H9 (cell line): Measurements from ENCODE around the gene SNHG17. TPM values are rescaled to one million over a fixed set of nuclear protein-coding genes. Genes with fewer than 3 reads are reported as not detected.

ENCODE experiments used
- DNase-seq: peaks from one replicate; pipeline ENCODE4 v3.0.0-alpha.2; 2017
- H2AFZ ChIP-seq: one replicate; pipeline ENCODE4 v1.6.1; 2013; ENCODE audit warnings: mild to moderate bottlenecking, low read length, control low read depth, moderate library complexity
- H2AK5ac ChIP-seq: 2 replicates; pipeline ENCODE4 v1.6.1; 2013; ENCODE audit warnings: low read length, control low read depth, mixed read lengths; ENCODE audit not compliant: insufficient read length
- H2BK120ac ChIP-seq: one replicate; pipeline ENCODE4 v1.6.1; 2013; ENCODE audit warnings: low read depth, mild to moderate bottlenecking, low read length, control low read depth, inconsistent platforms; ENCODE audit not compliant: poor library complexity, severe bottlenecking
- H2BK12ac ChIP-seq: 2 replicates; pipeline ENCODE4 v1.6.1; 2013; ENCODE audit warnings: low read length, control low read depth, mixed read lengths, low read depth; ENCODE audit not compliant: insufficient read length
- H2BK15ac ChIP-seq: 2 replicates; pipeline ENCODE4 v1.6.1; 2013; ENCODE audit warnings: low read depth, low read length, control low read depth
- H2BK20ac ChIP-seq: one replicate; pipeline ENCODE4 v1.6.1; 2013; ENCODE audit warnings: low read depth, mild to moderate bottlenecking, low read length, control low read depth, inconsistent platforms; ENCODE audit not compliant: poor library complexity, severe bottlenecking
- H2BK5ac ChIP-seq: 2 replicates; pipeline ENCODE4 v1.6.1; 2013; ENCODE audit warnings: low read length, control low read depth, mixed read lengths; ENCODE audit not compliant: insufficient read length
- H3K14ac ChIP-seq: 2 replicates; pipeline ENCODE4 v1.6.1; 2013; ENCODE audit warnings: low read length, control low read depth; ENCODE audit not compliant: insufficient read depth
- H3K18ac ChIP-seq: 2 replicates; pipeline ENCODE4 v1.6.1; 2013; ENCODE audit warnings: low read depth, mild to moderate bottlenecking, mixed read lengths, low read length, control low read depth; ENCODE audit not compliant: insufficient read length
- H3K23ac ChIP-seq: 2 replicates; pipeline ENCODE4 v1.6.1; 2013; ENCODE audit warnings: low read length, control low read depth, mixed read lengths, low read depth; ENCODE audit not compliant: insufficient read length
- H3K23me2 ChIP-seq: 2 replicates; pipeline ENCODE4 v1.6.1; 2013; ENCODE audit warnings: low read depth, mild to moderate bottlenecking, mixed read lengths, low read length, control low read depth; ENCODE audit not compliant: insufficient read length, poor library complexity, severe bottlenecking
- H3K27ac ChIP-seq: 2 replicates; pipeline ENCODE4 v1.5.1; 2013; ENCODE audit warnings: low read length, control low read depth, mixed read lengths, low read depth; ENCODE audit not compliant: insufficient read length
- H3K27me3 ChIP-seq: 2 replicates; pipeline ENCODE4 v1.6.1; 2013; ENCODE audit warnings: low read length, control low read depth, inconsistent platforms; ENCODE audit not compliant: insufficient read depth
- H3K4ac ChIP-seq: 2 replicates; pipeline ENCODE4 v1.6.1; 2013; ENCODE audit warnings: low read depth, mild to moderate bottlenecking, control low read depth, inconsistent platforms, low read length, moderate library complexity
- H3K4me1 ChIP-seq: 2 replicates; pipeline ENCODE4 v1.6.1; 2013; ENCODE audit warnings: low read length, control low read depth, inconsistent platforms; ENCODE audit not compliant: insufficient read depth
- H3K4me2 ChIP-seq: 2 replicates; pipeline ENCODE4 v1.6.1; 2013; ENCODE audit warnings: low read length, control low read depth, mixed read lengths; ENCODE audit not compliant: insufficient read length, insufficient read depth
- H3K56ac ChIP-seq: 2 replicates; pipeline ENCODE4 v1.6.1; 2013; ENCODE audit warnings: low read depth, mild to moderate bottlenecking, mixed read lengths, low read length, control low read depth; ENCODE audit not compliant: insufficient read length
- H3K79me1 ChIP-seq: 2 replicates; pipeline ENCODE4 v1.6.1; 2013; ENCODE audit warnings: low read depth, mild to moderate bottlenecking, moderate library complexity, low read length, control low read depth, inconsistent platforms; ENCODE audit not compliant: insufficient read depth, poor library complexity, severe bottlenecking
- H3K79me2 ChIP-seq: 2 replicates; pipeline ENCODE4 v1.6.1; 2013; ENCODE audit warnings: low read length, control low read depth, inconsistent platforms; ENCODE audit not compliant: insufficient read depth
- H3K9ac ChIP-seq: 2 replicates; pipeline ENCODE4 v1.6.1; 2013; ENCODE audit warnings: low read length, control low read depth, mixed read lengths; ENCODE audit not compliant: insufficient read length; ENCODE audit errors: extremely low read depth
- H3K9me3 ChIP-seq: one replicate; pipeline ENCODE4 v1.6.1; 2013; ENCODE audit warnings: low read depth, low read length, inconsistent platforms; ENCODE audit not compliant: control insufficient read depth
- H3T11ph ChIP-seq: one replicate; pipeline ENCODE4 v1.6.1; 2013; ENCODE audit warnings: mild to moderate bottlenecking, low read length, control low read depth, inconsistent platforms
- H4K20me1 ChIP-seq: one replicate; pipeline ENCODE4 v1.6.1; 2013; ENCODE audit not compliant: control insufficient read depth, insufficient read length, insufficient read depth
- H4K5ac ChIP-seq: 2 replicates; pipeline ENCODE4 v1.6.1; 2013; ENCODE audit warnings: low read depth, mild to moderate bottlenecking, mixed read lengths, low read length, control low read depth; ENCODE audit not compliant: insufficient read length
- H4K8ac ChIP-seq: replicated peaks from 2 replicates; pipeline ENCODE4 v1.6.1; 2013; ENCODE audit warnings: low read length, control low read depth, mixed read lengths, low read depth; ENCODE audit not compliant: insufficient read length
- H4K91ac ChIP-seq: 2 replicates; pipeline ENCODE4 v1.6.1; 2013; ENCODE audit warnings: low read depth, mild to moderate bottlenecking, moderate library complexity, mixed read lengths, low read length, control low read depth; ENCODE audit not compliant: insufficient read length
- H3K27ac Mint-ChIP-seq, 3 experiments: 2 replicates in 2 of 3; 3 replicates in 1 of 3; pipeline ENCODE4 v1.8.0; 2020 to 2021; ENCODE audit warnings: mixed read lengths in 3 of 3, mild to moderate bottlenecking in 1 of 3, moderate library complexity in 1 of 3
- H3K27me3 Mint-ChIP-seq: 2 replicates; pipeline ENCODE4 v1.8.0; 2021; ENCODE audit warnings: low read depth, mild to moderate bottlenecking, moderate library complexity, mixed read lengths
- H3K36me3 Mint-ChIP-seq, 3 experiments: 2 replicates in 2 of 3; 3 replicates in 1 of 3; pipeline ENCODE4 v1.8.0; 2020 to 2021; ENCODE audit warnings: low read depth in 3 of 3, mixed read lengths in 3 of 3; ENCODE audit not compliant: insufficient read depth in 1 of 3
- H3K4me1 Mint-ChIP-seq, 2 experiments: 2 replicates each; pipeline ENCODE4 v1.8.0; 2020; ENCODE audit warnings: mixed read lengths in 2 of 2
- H3K4me3 Mint-ChIP-seq, 2 experiments: 2 replicates in 1 of 2; 3 replicates in 1 of 2; pipeline ENCODE4 v1.8.0; 2020 to 2021; ENCODE audit warnings: mild to moderate bottlenecking in 2 of 2, mixed read lengths in 2 of 2, moderate library complexity in 1 of 2
- H3K9me3 Mint-ChIP-seq, 2 experiments: 2 replicates in 1 of 2; 3 replicates in 1 of 2; pipeline ENCODE4 v1.8.0; 2020; ENCODE audit warnings: mild to moderate bottlenecking in 2 of 2, mixed read lengths in 2 of 2, moderate library complexity in 1 of 2
- CTCF ChIP-seq: fragments of 200-600 bp; sonication (generic); conservative IDR thresholded peaks from 3 replicates; pipeline ENCODE4 v1.8.0; 2021; ENCODE audit warnings: antibody characterized with exemption, mild to moderate bottlenecking
- WGBS: extraction: QIAGEN DNeasy Blood & Tissue Kit; methylation state at CpG from one replicate; pipeline ENCODE4 v1.1.7; 2013; ENCODE audit warnings: missing lambda C conversion rate, low lambda C conversion rate, mixed read lengths; ENCODE audit not compliant: insufficient read length; ENCODE audit errors: extremely low coverage; 5-methylcytosine and 5-hydroxymethylcytosine counted together
- total RNA-seq: library from RNA; stranded (reverse); gene quantifications from 2 replicates; pipeline ENCODE4 v1.2.1, GENCODE V29; 2021

The SNHG17 gene
- total RNA-seq, 1 experiment from 2014 or later: 70.1 TPM

GRCh38 chr20:38434301-38434741 lies 807 bp downstream of the SNHG17 start:
- no peak overlapping the region for H2BK12ac ChIP-seq
- peaks cover 2% of the 10 kb centered on the region; the same call in 1 of the 2 replicates for H3K4me1 ChIP-seq
- H3K27me3 ChIP-seq: no peaks in the 10 kb centered on the region
- H3T11ph ChIP-seq: no peak overlapping the region
- no peak overlapping the region for H2BK15ac ChIP-seq
- peak overlapping the region; percentile 78 for H4K91ac ChIP-seq
- H3K9ac ChIP-seq: peak overlapping the region; percentile 93
- peaks cover 0 to 1% of the 10 kb centered on the region in 2 experiments; a peak in 1 of 5 replicates for H3K9me3 Mint-ChIP-seq
- H3K4me3 Mint-ChIP-seq: peak overlapping the region; percentile 96 to 98
- no peak overlapping the region for H2AK5ac ChIP-seq
- H3K4ac ChIP-seq: peak overlapping the region; percentile 59; the same call in 1 of the 2 replicates
- H4K8ac ChIP-seq: no peak overlapping the region
- H2BK120ac ChIP-seq: peak overlapping the region; percentile 8
- H3K9me3 ChIP-seq: no peaks in the 10 kb centered on the region
- H3K23me2 ChIP-seq: peaks cover 9% of the 10 kb centered on the region
- no peak for DNase-seq
- H4K5ac ChIP-seq: no peak overlapping the region
- H3K79me2 ChIP-seq: peaks cover 46% of the 10 kb centered on the region; the same call in 1 of the 2 replicates
- peaks cover 26 to 28% of the 10 kb centered on the region in 2 experiments for H3K4me1 Mint-ChIP-seq
- peaks cover 49 to 53% (median 51%) of the 10 kb centered on the region in 3 experiments for H3K36me3 Mint-ChIP-seq
- WGBS: no CpG with 5 or more reads among the region's 16 CpGs
- H3K27ac Mint-ChIP-seq: peak overlapping the region; percentile 84 to 99 (median 99); a peak in 6 of 7 replicates
- H2BK5ac ChIP-seq: no peak overlapping the region
- H3K14ac ChIP-seq: peak overlapping the region; percentile 92; the same call in 1 of the 2 replicates
- H3K18ac ChIP-seq: peak overlapping the region; percentile 82
- TF ChIP-seq CTCF: no peak
- H3K27me3 Mint-ChIP-seq: peaks cover 8% of the 10 kb centered on the region
- peak overlapping the region; percentile 73 for H3K4me2 ChIP-seq
- no peak overlapping the region for H2BK20ac ChIP-seq
- no peak overlapping the region for H3K56ac ChIP-seq
- H4K20me1 ChIP-seq: peaks cover 5% of the 10 kb centered on the region
- H2AFZ ChIP-seq: no peak overlapping the region
- H3K23ac ChIP-seq: no peak overlapping the region
- no peak overlapping the region for H3K27ac ChIP-seq
- H3K79me1 ChIP-seq: peaks cover 13% of the 10 kb centered on the region
